HG02943 (cell line): ENCODE measurements around the gene IL21.

Experiments used
- ATAC-seq: cut with Tn5 transposase; IDR thresholded peaks from one replicate; pipeline ENCODE4 v1.9.1; 2021; ENCODE audit warnings: mild to moderate bottlenecking, low read depth, moderate library complexity; ENCODE audit not compliant: unreplicated experiment

Gene IL21

DNA sequence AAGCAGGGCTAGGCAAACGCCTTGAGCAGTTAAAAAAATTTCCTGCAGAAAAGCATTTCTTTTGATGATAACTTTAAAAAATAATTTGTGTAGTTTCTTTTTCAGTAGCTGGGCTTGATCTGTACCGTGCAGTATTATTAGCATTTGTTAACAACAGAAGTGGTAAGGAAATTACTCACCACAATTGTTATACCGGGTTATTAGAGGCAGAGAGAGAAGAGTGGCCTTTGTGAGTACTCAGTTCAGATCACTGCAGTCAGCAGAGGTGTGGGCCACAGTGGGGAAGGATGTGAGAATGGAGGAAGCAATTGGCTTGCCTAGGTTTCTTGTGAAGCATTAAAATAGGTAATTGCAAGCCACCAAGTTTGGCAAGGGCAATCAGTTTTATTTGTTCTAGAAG, 14.3 kb upstream of the IL21 start:
- no peak for ATAC-seq

DNA sequence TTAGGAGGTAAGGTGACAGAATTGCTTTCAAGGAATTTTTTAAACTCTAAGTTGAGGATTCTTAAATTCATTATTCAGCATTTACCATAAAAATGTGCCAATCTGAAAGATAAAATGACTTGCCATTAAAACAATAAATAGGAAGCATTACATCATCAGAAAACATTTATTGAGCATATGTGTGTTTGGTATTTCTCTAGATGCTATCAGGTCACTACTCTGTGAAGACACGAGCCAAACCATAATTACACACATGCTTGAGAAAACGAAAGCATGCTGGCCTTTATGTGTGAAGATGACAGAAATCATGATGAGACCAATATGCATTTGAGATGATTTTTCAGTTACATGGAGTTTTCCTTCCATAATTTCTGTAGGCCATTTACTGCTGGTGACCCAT, 12.3 kb upstream of the IL21 start:
- ATAC-seq = no peak

- ATAC-seq = peak; percentile 74
Measured at GRCh38 chr4:122632396-122633143, 11.7 kb upstream of the IL21 start.

- no peak for ATAC-seq
Measured at GRCh38 chr4:122625156-122625555, 4.3 kb upstream of the IL21 start.

- no peak for ATAC-seq
Measured at GRCh38 chr4:122624205-122624604, 3.3 kb upstream of the IL21 start.

- no peak for ATAC-seq
Measured at GRCh38 chr4:122623637-122624166, 2.8 kb upstream of the IL21 start.

DNA sequence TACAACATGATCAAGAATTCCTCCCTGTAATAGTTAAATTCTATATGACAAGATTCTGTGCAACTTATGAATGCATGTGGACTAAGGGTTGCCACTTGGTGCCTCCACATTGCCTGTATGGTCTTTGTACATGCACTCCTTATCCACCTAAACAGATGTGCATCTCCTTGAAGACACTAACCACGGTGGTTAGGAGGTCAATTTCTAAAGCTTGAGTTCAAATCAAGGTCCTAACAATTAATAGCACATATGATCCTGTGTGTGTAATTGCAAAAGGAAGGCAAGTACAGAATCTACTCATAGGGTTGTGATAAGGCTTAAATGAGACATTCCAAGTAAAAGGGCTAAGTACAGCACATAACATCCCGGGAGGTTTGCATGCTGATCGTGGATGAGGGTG, 1.5 kb upstream of the IL21 start:
- ATAC-seq = no peak

- no peak for ATAC-seq
Measured at GRCh38 chr4:122619611-122620010, 1.3 kb downstream of the IL21 start.

DNA sequence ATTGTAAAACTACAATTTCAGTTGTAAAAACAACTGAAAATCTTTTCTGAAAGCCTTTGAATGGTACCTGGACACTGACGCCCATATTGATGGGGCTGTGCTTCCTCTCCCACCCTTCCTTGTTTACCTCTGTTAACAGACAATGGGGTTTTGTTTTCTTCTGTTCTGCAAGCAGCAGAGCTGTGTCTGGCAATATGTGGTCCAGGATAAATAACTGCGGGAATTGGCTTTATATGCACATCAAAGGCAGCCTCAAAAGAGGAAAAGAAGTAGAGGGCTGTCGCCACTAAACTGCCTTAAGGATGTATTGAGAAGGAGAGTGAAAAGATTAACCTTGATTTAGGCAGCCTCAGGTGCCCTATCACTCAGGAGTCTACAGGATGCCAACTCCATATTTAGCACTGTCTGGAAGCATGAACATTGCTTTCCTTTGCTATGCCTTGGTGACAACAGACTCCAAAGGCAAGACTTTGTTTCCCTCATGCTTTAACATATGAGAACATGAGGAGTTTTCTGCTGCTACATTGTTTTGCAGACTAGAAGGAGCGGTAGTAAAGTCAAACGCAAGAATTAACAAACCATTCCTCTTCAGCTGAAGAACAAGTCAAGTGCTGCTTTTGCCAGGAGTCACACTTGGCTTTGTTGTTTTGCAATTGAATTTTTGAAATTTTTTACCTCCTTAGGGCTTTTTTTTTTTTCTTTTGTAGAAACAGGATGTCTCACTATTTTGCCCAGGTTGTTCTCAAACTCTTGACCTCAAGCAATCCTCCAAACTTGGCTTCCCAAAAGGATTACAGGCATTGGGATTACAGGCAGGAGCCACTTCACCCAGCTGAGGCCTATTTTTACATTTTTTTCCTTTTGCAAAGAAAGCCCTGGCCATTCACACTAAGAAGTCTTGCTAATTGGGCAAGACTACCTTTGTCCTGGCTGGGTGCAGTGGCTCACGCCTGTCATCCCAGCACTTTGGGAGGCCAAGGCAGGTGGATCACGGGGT, 3.0 kb downstream of the IL21 start:
- no peak for ATAC-seq

- no peak for ATAC-seq
Measured at GRCh38 chr4:122616915-122617596, 3.8 kb downstream of the IL21 start.

GRCh38 chr4:122614621-122615020, 6.2 kb downstream of the IL21 start:
- no peak for ATAC-seq

GRCh38 chr4:122612540-122612939, 8.3 kb downstream of the IL21 start:
- no peak for ATAC-seq

- no peak for ATAC-seq
Measured at GRCh38 chr4:122606364-122607043, 14.4 kb downstream of the IL21 start.

DNA sequence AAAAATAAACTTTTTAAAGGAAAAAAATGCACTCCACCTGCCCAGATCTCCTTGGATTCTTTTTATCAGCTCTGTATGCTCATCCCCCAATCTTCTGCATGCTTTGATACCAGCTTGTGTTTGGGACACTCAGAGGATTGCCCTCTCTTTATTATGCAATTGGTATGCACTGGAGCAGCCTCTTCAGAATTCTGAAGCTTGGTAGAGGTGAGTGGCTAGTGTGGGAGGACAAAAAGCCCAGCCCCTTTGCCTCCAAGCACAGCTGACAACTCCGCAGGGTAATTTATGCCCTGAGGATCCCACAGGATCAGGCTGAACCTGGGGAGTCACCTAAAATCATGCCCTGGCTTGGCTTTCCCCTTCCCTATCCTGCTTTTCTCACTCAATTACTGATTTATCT, 16.7 kb downstream of the IL21 start:
- ATAC-seq = no peak

DNA sequence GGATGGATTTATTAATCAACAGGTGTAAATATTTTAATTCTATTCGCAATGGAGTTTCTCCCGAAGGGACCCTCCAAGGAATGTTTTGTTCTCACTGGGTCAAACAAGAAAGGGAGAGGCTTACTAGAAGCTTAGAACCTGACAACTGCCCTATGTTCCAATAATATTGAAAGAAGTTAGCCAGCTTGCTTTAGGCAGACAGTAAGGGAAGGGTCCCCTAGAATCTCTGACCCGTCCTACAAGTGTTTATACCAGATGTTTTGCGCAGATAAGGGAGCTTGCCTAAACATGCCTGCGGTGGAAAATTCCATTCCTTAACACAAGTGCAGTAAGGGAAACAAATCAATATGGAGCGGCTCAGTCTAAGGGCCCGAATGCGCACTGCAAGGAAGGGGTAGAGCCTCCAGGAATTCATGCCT, 17.7 kb downstream of the IL21 start:
- no peak for ATAC-seq

- ATAC-seq = no peak
Measured at GRCh38 chr4:122602277-122603142, 18.4 kb downstream of the IL21 start.

DNA sequence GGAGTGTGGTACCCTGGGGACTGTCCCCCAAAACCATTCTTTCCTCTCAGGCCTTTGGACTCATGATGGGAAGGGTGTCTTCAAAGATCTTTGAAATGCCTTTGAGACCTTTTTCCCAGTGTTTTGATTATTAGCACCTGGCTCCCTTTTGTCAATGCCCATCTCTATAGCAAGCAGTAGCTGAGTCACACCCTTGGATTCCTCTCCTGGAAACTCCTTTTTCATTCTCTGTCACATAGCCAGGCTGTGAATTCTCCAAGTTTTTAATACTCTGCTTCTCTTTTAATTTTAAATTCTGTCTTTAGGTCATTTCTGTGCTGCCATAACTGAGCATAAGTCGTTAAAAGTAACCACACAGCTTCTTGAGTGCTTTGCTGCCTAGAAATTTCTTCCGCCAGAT, 29.7 kb downstream of the IL21 start:
- ATAC-seq = no peak

DNA sequence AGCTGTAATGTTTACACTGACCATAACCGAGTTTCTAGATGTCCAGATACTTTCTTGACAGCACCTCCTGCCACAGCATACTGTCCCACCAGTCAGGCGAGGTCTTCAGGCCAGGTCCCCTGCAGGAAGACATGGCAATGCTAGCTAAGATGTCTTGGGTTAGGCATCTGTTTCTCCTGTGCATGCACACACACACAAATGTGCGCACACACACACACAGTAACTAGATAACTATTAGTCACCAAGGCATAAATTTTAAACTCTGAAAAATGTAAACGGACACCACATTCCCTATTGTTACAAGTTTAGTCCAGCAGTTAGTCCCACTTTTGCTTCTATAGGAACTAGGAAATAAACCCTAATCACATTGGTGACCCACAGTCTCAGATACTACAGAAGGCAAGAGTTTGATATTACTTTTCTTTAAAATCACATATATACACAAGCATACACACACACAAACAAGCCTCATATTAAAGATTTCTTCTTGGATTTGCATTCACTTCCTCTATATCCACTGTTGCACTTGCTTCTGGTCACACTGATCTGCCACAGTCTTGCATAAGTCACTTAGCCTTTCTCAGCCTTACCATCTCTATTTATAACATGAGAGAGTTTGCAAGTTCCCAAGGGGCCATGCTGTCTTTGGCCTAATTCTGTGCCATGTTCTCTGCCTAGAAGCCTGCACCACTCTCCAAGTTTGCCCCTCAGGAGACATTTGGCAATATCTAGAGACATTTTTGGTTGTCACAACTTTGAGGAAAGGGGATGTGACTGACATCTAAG, 32.2 kb downstream of the IL21 start:
- no peak for ATAC-seq
